ENCODE results near the gene CLDN9.

- TF ChIP-seq CTCF (IDR thresholded peaks at IDR 0.05; ENCODE audit: low read depth, low read length, missing input control): no peak
- no peak for TF ChIP-seq RAD21 (IDR thresholded peaks at IDR 0.05)
- TF ChIP-seq GABPA (IDR thresholded peaks at IDR 0.05 in 1 of 2, conservative IDR thresholded peaks at IDR 0.05 in 1 of 2): peak in 1 of 2 donors; percentile 80
- TF ChIP-seq ATF3 (IDR thresholded peaks at IDR 0.05): no peak
- TF ChIP-seq YY1 (IDR thresholded peaks at IDR 0.05): no peak
- no peak for TF ChIP-seq TAF1 (conservative IDR thresholded peaks at IDR 0.05)
- no peak for TF ChIP-seq ZBTB33 (IDR thresholded peaks at IDR 0.05)
- no peak for TF ChIP-seq JUND (IDR thresholded peaks at IDR 0.05)
These were observed 43.8 kb upstream of the CLDN9 start, which contains the start of gene PAQR4 for GRCh38 chr16:2968738-2969544.

Measured in liver (tissue), 3 donors.